ENCODE measurements around the gene FKBP14. TPM values are rescaled to one million over a fixed set of nuclear protein-coding genes. Genes with fewer than 3 reads are reported as not detected.

Gene FKBP14
- total RNA-seq, 1 donor from 2014 or later = 22.6 TPM

DNA sequence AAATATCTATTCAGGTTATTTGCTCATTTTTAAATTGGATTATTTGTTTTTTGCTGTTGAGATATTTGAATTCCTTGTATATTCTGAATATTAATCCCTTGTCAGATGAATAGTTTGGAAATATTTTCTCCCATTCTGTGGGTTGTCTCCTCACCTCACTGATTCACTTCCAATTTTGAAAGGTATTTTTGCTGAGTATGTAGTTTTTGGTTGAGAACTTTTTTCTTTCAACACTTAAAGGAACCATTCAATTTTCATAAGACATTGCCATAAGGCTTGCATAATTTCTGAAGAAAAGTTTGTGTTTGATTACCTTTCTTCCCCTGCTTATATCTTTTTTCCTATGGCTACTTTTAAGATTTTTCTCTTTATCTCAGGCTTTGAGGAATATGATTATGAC, 28.0 kb downstream of the FKBP14 start:
- Mint-ChIP-seq H3K4me3 (no peak overlapping the region), H3K36me3 (no peaks in the 10 kb centered on the region), H3K9me3 (peaks cover 10% of the 10 kb centered on the region), H3K27me3 (no peaks in the 10 kb centered on the region), H3K4me1 (ENCODE audit: unreplicated experiment) (peaks cover 3% of the 10 kb centered on the region), H3K27ac (no peak overlapping the region)
- no peak for DNase-seq (ENCODE audit: extremely low spot score, unreplicated experiment)
- TF ChIP-seq, protein P1, sequence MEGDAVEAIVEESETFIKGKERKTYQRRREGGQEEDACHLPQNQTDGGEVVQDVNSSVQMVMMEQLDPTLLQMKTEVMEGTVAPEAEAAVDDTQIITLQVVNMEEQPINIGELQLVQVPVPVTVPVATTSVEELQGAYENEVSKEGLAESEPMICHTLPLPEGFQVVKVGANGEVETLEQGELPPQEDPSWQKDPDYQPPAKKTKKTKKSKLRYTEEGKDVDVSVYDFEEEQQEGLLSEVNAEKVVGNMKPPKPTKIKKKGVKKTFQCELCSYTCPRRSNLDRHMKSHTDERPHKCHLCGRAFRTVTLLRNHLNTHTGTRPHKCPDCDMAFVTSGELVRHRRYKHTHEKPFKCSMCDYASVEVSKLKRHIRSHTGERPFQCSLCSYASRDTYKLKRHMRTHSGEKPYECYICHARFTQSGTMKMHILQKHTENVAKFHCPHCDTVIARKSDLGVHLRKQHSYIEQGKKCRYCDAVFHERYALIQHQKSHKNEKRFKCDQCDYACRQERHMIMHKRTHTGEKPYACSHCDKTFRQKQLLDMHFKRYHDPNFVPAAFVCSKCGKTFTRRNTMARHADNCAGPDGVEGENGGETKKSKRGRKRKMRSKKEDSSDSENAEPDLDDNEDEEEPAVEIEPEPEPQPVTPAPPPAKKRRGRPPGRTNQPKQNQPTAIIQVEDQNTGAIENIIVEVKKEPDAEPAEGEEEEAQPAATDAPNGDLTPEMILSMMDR (conservative IDR thresholded peaks at IDR 0.05) = no peak

DNA sequence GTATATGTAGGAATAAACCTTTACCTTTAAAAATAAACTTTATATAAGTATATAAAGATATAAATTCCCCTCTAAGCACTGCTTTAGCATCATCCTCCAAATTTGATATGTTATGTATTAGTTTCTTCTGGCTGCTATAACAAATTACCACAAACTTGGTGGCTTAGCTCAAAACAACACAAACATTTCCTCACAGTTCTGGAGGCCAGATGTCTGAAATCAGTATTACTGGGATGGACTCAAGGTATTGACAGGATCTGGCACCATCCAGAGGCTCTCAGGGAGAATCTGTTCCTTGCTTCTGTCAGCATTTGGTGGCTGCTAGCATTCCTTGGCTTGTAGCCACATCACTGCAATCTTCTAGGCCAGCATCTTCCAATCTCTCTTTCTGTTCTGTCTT, 30.2 kb downstream of the FKBP14 start:
- Mint-ChIP-seq H3K27ac (no peak overlapping the region), H3K4me1 (ENCODE audit: unreplicated experiment) (no peaks in the 10 kb centered on the region), H3K4me3 (no peak overlapping the region), H3K36me3 (no peaks in the 10 kb centered on the region), H3K27me3 (no peaks in the 10 kb centered on the region), H3K9me3 (peaks cover 10% of the 10 kb centered on the region)
- TF ChIP-seq, protein P1 (conservative IDR thresholded peaks at IDR 0.05) = no peak
- no peak for DNase-seq (ENCODE audit: extremely low spot score, unreplicated experiment)

DNA sequence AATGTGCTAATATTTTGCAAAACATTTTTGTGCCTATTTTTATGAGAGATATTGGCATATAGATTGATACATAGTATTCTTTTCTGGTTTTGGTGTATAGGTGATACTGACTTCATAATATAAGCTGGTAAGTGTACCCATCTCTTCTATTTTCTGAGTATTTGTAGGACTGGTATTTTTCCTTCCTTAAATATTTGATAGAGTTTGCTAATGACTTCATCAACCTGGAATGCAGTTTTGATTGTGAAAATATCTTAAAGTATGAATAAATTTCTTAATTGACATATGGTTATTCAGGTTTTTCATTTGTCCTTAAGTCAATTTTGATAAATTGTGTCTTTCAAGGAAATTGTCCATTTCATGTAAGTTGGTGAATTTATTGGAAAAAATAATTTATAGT, 30.9 kb downstream of the FKBP14 start:
- Mint-ChIP-seq H3K9me3 (peaks cover 10% of the 10 kb centered on the region), H3K27ac (no peak overlapping the region), H3K36me3 (no peaks in the 10 kb centered on the region), H3K4me1 (ENCODE audit: unreplicated experiment) (no peaks in the 10 kb centered on the region), H3K4me3 (no peak overlapping the region), H3K27me3 (no peaks in the 10 kb centered on the region)
- DNase-seq (ENCODE audit: extremely low spot score, unreplicated experiment) = no peak
- TF ChIP-seq, protein P1 (conservative IDR thresholded peaks at IDR 0.05) = no peak

DNA sequence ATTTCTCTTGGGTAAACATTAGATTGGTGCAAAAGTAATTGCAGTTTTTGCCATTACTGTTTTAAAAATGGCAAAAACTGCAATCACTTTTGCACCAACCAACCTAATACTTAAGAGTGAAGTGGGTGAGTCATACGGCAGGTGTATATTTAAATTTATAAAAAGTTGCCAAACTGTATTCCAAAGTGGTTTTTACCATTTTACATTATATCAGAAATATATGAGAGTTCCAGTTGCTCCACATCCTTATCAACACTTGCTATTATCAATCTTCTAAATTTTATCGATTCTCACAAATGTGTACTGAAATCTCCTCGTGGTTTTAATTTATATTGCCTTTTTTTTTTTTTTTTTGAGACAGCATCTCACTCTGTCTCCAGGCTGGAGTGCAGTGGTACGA, 33.4 kb downstream of the FKBP14 start:
- Mint-ChIP-seq H3K27me3 (no peaks in the 10 kb centered on the region), H3K36me3 (no peaks in the 10 kb centered on the region), H3K4me3 (no peak overlapping the region), H3K27ac (no peak overlapping the region), H3K9me3 (peaks cover 10% of the 10 kb centered on the region), H3K4me1 (ENCODE audit: unreplicated experiment) (peaks cover 5% of the 10 kb centered on the region)
- no peak for DNase-seq (ENCODE audit: extremely low spot score, unreplicated experiment)
- TF ChIP-seq, protein P1 (conservative IDR thresholded peaks at IDR 0.05) = no peak

DNA sequence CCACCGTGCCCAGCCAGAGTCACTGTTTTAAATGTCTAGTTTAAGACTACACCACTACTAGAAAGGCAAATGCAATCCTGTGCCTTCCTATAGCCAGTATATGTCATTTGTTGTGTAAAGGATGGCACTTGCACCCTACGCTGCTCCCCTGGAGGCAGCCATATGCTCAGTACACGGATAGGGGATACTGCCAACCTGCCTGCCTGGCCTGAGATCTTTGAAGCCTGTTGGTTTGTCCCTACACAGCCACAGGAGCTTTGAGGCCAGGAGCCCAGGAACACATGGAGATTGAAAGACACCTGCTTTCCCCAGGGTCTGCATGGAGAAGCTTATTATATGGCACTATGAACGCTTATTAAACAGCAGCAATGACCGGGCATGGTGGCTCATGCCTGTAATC, 34.6 kb downstream of the FKBP14 start:
- Mint-ChIP-seq H3K27me3 (no peaks in the 10 kb centered on the region), H3K4me3 (peak overlapping the region; percentile 29)

More for the DNA sequence above, 34.6 kb downstream of the FKBP14 start:
- no peak for DNase-seq (ENCODE audit: extremely low spot score, unreplicated experiment)
- H3K4me1 Mint-ChIP-seq (ENCODE audit: unreplicated experiment) = peaks cover 15% of the 10 kb centered on the region
- TF ChIP-seq, protein P1 (conservative IDR thresholded peaks at IDR 0.05) = no peak
- no peak overlapping the region for H3K27ac Mint-ChIP-seq
- H3K36me3 Mint-ChIP-seq = peaks cover 3% of the 10 kb centered on the region
- H3K9me3 Mint-ChIP-seq = peaks cover 8% of the 10 kb centered on the region

Measured in type B pancreatic cell (in vitro differentiated cells).